ENCODE data around the gene PRDM13. TPM values are rescaled to one million over a fixed set of nuclear protein-coding genes. Genes with fewer than 3 reads are reported as not detected.
"Not testable (repeated sequence)": the region's sequence is repeated elsewhere in the genome, so short reads cannot be mapped to it uniquely, and the experiment has no call there.

PRDM13 gene
- total RNA-seq = not detected

GRCh38 chr6:99606656-99607415 lies at the start of gene PRDM13:
PRDM13 (plus strand) TSS chr6:99606833; CDS start chr6:99607035, 202 bp downstream.
- no peak for DNase-seq (ENCODE audit: low spot score)

GRCh38 chr6:99559057-99559456 lies 47.6 kb upstream of the PRDM13 start:
- DNase-seq (ENCODE audit: low spot score) = no peak

GRCh38 chr6:99560668-99561067 lies 46.0 kb upstream of the PRDM13 start:
- no peak for DNase-seq (ENCODE audit: low spot score)

- DNase-seq (ENCODE audit: low spot score) = no peak
Observed at GRCh38 chr6:99563056-99563723, 43.4 kb upstream of the PRDM13 start.

- DNase-seq (ENCODE audit: low spot score) = peak; percentile 94
Observed at GRCh38 chr6:99568103-99568933, 38.3 kb upstream of the PRDM13 start, which contains the start of gene CCNC. CCNC (minus strand) TSS chr6:99568660; CDS start chr6:99568527, 133 bp downstream.

GRCh38 chr6:99573980-99574617 lies 32.5 kb upstream of the PRDM13 start:
- no peak for DNase-seq (ENCODE audit: low spot score)

GRCh38 chr6:99575544-99576227 lies 30.9 kb upstream of the PRDM13 start:
- DNase-seq (ENCODE audit: low spot score) = no peak

GRCh38 chr6:99579781-99580180 lies 26.9 kb upstream of the PRDM13 start:
- no peak for DNase-seq (ENCODE audit: low spot score)

GRCh38 chr6:99587792-99588191 lies 18.8 kb upstream of the PRDM13 start:
- no peak for DNase-seq (ENCODE audit: low spot score)

GRCh38 chr6:99588618-99589289 lies 17.9 kb upstream of the PRDM13 start:
- DNase-seq (ENCODE audit: low spot score) = peak; percentile 79

GRCh38 chr6:99589290-99589672 lies 17.4 kb upstream of the PRDM13 start:
- no peak for DNase-seq (ENCODE audit: low spot score)

GRCh38 chr6:99589907-99590493 lies 16.6 kb upstream of the PRDM13 start:
- no peak for DNase-seq (ENCODE audit: low spot score)

- DNase-seq (ENCODE audit: low spot score) = no peak
Observed at GRCh38 chr6:99590728-99591672, 15.6 kb upstream of the PRDM13 start.

- DNase-seq (ENCODE audit: low spot score) = no peak
Observed at GRCh38 chr6:99591673-99592364, 14.8 kb upstream of the PRDM13 start.

GRCh38 chr6:99592900-99593299 lies 13.7 kb upstream of the PRDM13 start:
- DNase-seq (ENCODE audit: low spot score) = no peak

- not testable (repeated sequence) for DNase-seq (ENCODE audit: low spot score)
Observed at GRCh38 chr6:99594696-99595095, 11.9 kb upstream of the PRDM13 start.

GRCh38 chr6:99602520-99603420 lies 3.9 kb upstream of the PRDM13 start:
- DNase-seq (ENCODE audit: low spot score) = no peak
